Esophagus squamous epithelium (tissue), 5 donors: Measurements from ENCODE around the gene NEDD8. TPM values are rescaled to one million over a fixed set of nuclear protein-coding genes. Genes with fewer than 3 reads are reported as not detected.
A peak's percentile ranks its signal among the peaks of the same experiment; 100 is the strongest.

Experiments used
- DNase-seq: peaks from one replicate; lab custom pipeline; 2025; lab: John Stamatoyannopoulos, UW
- H3K27ac ChIP-seq, 4 donors: fragments of 200-600 bp; sonication (generic); one replicate each; pipeline ENCODE4 v1.5.1; 2016 to 2019; ENCODE audit warnings: mild to moderate bottlenecking in 1 of 4
- H3K27me3 ChIP-seq, 4 donors: fragments of 200-600 bp; sonication (generic); 1 replicate in 3 of 4; 2 replicates in 1 of 4; pipeline versions ENCODE4 v1.5.1 to v1.6.0; 2017 to 2021; ENCODE audit warnings: antibody characterized with exemption in 1 of 4
- H3K36me3 ChIP-seq, 3 donors: fragments of 200-600 bp; sonication (generic); one replicate each; pipeline ENCODE4 v1.5.1; 2016 to 2019
- H3K4me1 ChIP-seq, 3 donors: fragments of 200-600 bp; sonication (generic); one replicate each; pipeline ENCODE4 v1.5.1; 2017 to 2019
- H3K4me3 ChIP-seq, 4 donors: fragments of 200-600 bp; sonication (generic); 1 replicate in 3 of 4; 2 replicates in 1 of 4; pipeline ENCODE4 v1.5.1; 2016 to 2019; ENCODE audit warnings: mild to moderate bottlenecking in 2 of 4, moderate library complexity in 1 of 4
- H3K9me3 ChIP-seq, 3 donors: fragments of 200-600 bp; sonication (generic); one replicate each; pipeline ENCODE4 v1.5.1; 2016 to 2019
- CTCF ChIP-seq, 6 experiments: fragments of 450-650 bp in 4 of 6; fragments of 200-600 bp in 2 of 6; sonication (generic) in 2 of 6; IDR thresholded peaks; one replicate each; pipeline ENCODE4 v1.5.1; 2016 to 2019; ENCODE audit warnings: antibody characterized with exemption in 6 of 6, mild to moderate bottlenecking in 4 of 6, moderate library complexity in 4 of 6
- POLR2A ChIP-seq, 4 donors: fragments of 450-650 bp; IDR thresholded peaks; one replicate each; pipeline ENCODE4 v1.6.1; 2017; ENCODE audit warnings: antibody characterized with exemption in 4 of 4, mild to moderate bottlenecking in 4 of 4, moderate library complexity in 3 of 4
- WGBS, 2 donors: methylation state at CpG; one replicate each; pipeline ENCODE4 v1.1.5; 2018; 5-methylcytosine and 5-hydroxymethylcytosine counted together
- intact Hi-C: fragments of 100-400 bp; cut with DNase I; formaldehyde crosslinking; loops from one replicate; pipeline ENCODE4 v1.15.0; 2022
- total RNA-seq, 4 donors: library from RNA; depleted of rRNA; stranded (reverse); fragments of >200 nt; gene quantifications; one replicate each; pipeline ENCODE4 v1.1.0, GENCODE V29; 2016
- donor health status: DM: yes; HTN: yes; CAD: no.

The NEDD8 gene
- total RNA-seq, 4 donors from 2014 or later, result 93.1 to 182 (median 121) TPM

GRCh38 chr14:24252289-24253124 is 20.3 kb upstream of the NEDD8 start:
- no peaks in the 10 kb centered on the region for H3K27me3 ChIP-seq
- DNase-seq, result no peak
- H3K36me3 ChIP-seq, result peaks cover 7 to 97% (median 28%) of the 10 kb centered on the region in 3 donors
- no peaks in the 10 kb centered on the region for H3K4me1 ChIP-seq
- no peak for TF ChIP-seq POLR2A (IDR thresholded peaks at IDR 0.05)
- intact Hi-C loops, result no loop called here
- H3K27ac ChIP-seq, result no peak overlapping the region
- no peak overlapping the region for H3K4me3 ChIP-seq
- 53% methylated on average over 2 of the region's 11 CpGs; no CpG with 5 or more reads in 1 of the 2 donors for WGBS, 2 donors
- no peaks in the 10 kb centered on the region for H3K9me3 ChIP-seq

- no peak for DNase-seq
- Histone ChIP-seq H3K4me3 (no peak overlapping the region), H3K4me1 (no peaks in the 10 kb centered on the region), H3K27me3 (no peaks in the 10 kb centered on the region), H3K36me3 (peaks cover 7 to 92% (median 25%) of the 10 kb centered on the region in 3 donors), H3K27ac (no peak overlapping the region), H3K9me3 (no peaks in the 10 kb centered on the region)
- TF ChIP-seq POLR2A (IDR thresholded peaks at IDR 0.05) (no peak), CTCF (IDR thresholded peaks at IDR 0.05) (peak in 1 of 6 experiments; percentile 8)
- intact Hi-C loops, result no loop called here
- 88 to 100% methylated on average over 1 of the region's 1 CpG for WGBS, 2 donors
Observed at GRCh38 chr14:24251880-24252288, 19.7 kb upstream of the NEDD8 start.

- no peak for TF ChIP-seq POLR2A (IDR thresholded peaks at IDR 0.05)
- no peak for TF ChIP-seq CTCF (IDR thresholded peaks at IDR 0.05)
- DNase-seq, result no peak
- H3K4me3 ChIP-seq, result no peak overlapping the region
- H3K36me3 ChIP-seq, result peaks cover 7 to 76% (median 20%) of the 10 kb centered on the region in 3 donors
- no peaks in the 10 kb centered on the region for H3K27me3 ChIP-seq
- no peaks in the 10 kb centered on the region for H3K4me1 ChIP-seq
- H3K27ac ChIP-seq, result no peak overlapping the region
- H3K9me3 ChIP-seq, result no peaks in the 10 kb centered on the region
- intact Hi-C loops, result no loop called here
- WGBS, 2 donors, result 59 to 62% methylated on average over 4 of the region's 4 CpGs
Observed at GRCh38 chr14:24250354-24250753, 18.2 kb upstream of the NEDD8 start.

GRCh38 chr14:24249230-24250021 is 17.3 kb upstream of the NEDD8 start:
- Histone ChIP-seq H3K27me3 (no peaks in the 10 kb centered on the region), H3K27ac (no peak overlapping the region), H3K9me3 (no peaks in the 10 kb centered on the region), H3K4me3 (no peak overlapping the region), H3K4me1 (no peaks in the 10 kb centered on the region), H3K36me3 (peaks cover 7 to 67% (median 11%) of the 10 kb centered on the region in 3 donors)
- WGBS, 2 donors, result 82 to 84% methylated on average over 8 to 9 of the region's 13 CpGs
- TF ChIP-seq POLR2A (IDR thresholded peaks at IDR 0.05) (no peak), CTCF (IDR thresholded peaks at IDR 0.05) (no peak)
- DNase-seq, result no peak
- intact Hi-C loops, result no loop called here

GRCh38 chr14:24247422-24247821 is 15.3 kb upstream of the NEDD8 start:
- intact Hi-C loops, result no loop called here
- DNase-seq, result no peak
- Histone ChIP-seq H3K4me3 (no peak overlapping the region), H3K36me3 (peaks cover 3 to 47% (median 4%) of the 10 kb centered on the region in 3 donors), H3K27ac (peak overlapping the region in 2 of 4 donors; percentile 43 to 65), H3K4me1 (peaks cover 0 to 13% (median 4%) of the 10 kb centered on the region in 3 donors), H3K9me3 (no peaks in the 10 kb centered on the region), H3K27me3 (no peaks in the 10 kb centered on the region)
- WGBS, 2 donors, result 73 to 75% methylated on average over 7 of the region's 7 CpGs
- TF ChIP-seq POLR2A (IDR thresholded peaks at IDR 0.05) (no peak), CTCF (IDR thresholded peaks at IDR 0.05) (no peak)
